MCF 10A (cell line): Measurements from ENCODE around the gene SARDH. TPM values are rescaled to one million over a fixed set of nuclear protein-coding genes. Genes with fewer than 3 reads are reported as not detected.

Experiments
- BruUV-seq: library from RNA; stranded (reverse); fragments of 400-500 nt; replicated peaks from 2 replicates; lab custom pipeline; 2021; lab: Mats Ljungman, UMichigan
- CTCF ChIA-PET: fragments of 300-600 bp; sonication (Branson Sonifier 250); formaldehyde crosslinking; extraction: SDS; loops from one replicate; lab custom pipeline; 2021; ENCODE audit warnings: antibody characterized with exemption, inconsistent platforms; lab: Yijun Ruan, JAX
- POLR2A ChIA-PET: fragments of 300-600, 350-650 bp; sonication (Branson Sonifier 250); formaldehyde crosslinking; extraction: SDS; loops from one replicate; lab custom pipeline; 2020; ENCODE audit warnings: antibody characterized with exemption, inconsistent platforms; lab: Yijun Ruan, JAX
- DNase-seq: peaks from one replicate; pipeline ENCODE4 v3.0.0-alpha.2; 2018; ENCODE audit not compliant: unreplicated experiment
- H3K27ac Mint-ChIP-seq: one replicate; pipeline ENCODE4 v1.8.0; 2022; ENCODE audit warnings: mild to moderate bottlenecking, low read depth, mixed read lengths; ENCODE audit not compliant: unreplicated experiment
- H3K27me3 Mint-ChIP-seq: one replicate; pipeline ENCODE4 v1.8.0; 2022; ENCODE audit warnings: mixed read lengths; ENCODE audit not compliant: insufficient read depth, unreplicated experiment
- H3K36me3 Mint-ChIP-seq: one replicate; pipeline ENCODE4 v1.8.0; 2022; ENCODE audit warnings: mild to moderate bottlenecking, moderate library complexity, mixed read lengths; ENCODE audit not compliant: insufficient read depth, unreplicated experiment
- H3K4me1 Mint-ChIP-seq: one replicate; pipeline ENCODE4 v1.8.0; 2022; ENCODE audit warnings: mixed read lengths; ENCODE audit not compliant: insufficient read depth, unreplicated experiment
- H3K4me3 Mint-ChIP-seq: one replicate; pipeline ENCODE4 v1.8.0; 2022; ENCODE audit warnings: mild to moderate bottlenecking, moderate library complexity, mixed read lengths; ENCODE audit not compliant: unreplicated experiment
- H3K9me3 Mint-ChIP-seq: one replicate; pipeline ENCODE4 v1.8.0; 2022; ENCODE audit warnings: mixed read lengths; ENCODE audit not compliant: unreplicated experiment
- intact Hi-C: fragments of 100-400 bp; cut with micrococcal nuclease; formaldehyde crosslinking; loops from 2 replicates; pipeline ENCODE4 v1.14.1; 2022
- total RNA-seq: library from RNA; stranded (reverse); gene quantifications from 2 replicates; pipeline ENCODE4 v1.2.3, GENCODE V29; 2022
- TF ChIP-seq, protein P1 (sequence below): fragments of 200-600 bp; IDR thresholded peaks from one replicate; pipeline ENCODE4 v1.8.0; 2022; ENCODE audit warnings: antibody characterized with exemption, mild to moderate bottlenecking; ENCODE audit not compliant: unreplicated experiment

SARDH gene
- total RNA-seq, 1 experiment from 2014 or later: not detected

DNA sequence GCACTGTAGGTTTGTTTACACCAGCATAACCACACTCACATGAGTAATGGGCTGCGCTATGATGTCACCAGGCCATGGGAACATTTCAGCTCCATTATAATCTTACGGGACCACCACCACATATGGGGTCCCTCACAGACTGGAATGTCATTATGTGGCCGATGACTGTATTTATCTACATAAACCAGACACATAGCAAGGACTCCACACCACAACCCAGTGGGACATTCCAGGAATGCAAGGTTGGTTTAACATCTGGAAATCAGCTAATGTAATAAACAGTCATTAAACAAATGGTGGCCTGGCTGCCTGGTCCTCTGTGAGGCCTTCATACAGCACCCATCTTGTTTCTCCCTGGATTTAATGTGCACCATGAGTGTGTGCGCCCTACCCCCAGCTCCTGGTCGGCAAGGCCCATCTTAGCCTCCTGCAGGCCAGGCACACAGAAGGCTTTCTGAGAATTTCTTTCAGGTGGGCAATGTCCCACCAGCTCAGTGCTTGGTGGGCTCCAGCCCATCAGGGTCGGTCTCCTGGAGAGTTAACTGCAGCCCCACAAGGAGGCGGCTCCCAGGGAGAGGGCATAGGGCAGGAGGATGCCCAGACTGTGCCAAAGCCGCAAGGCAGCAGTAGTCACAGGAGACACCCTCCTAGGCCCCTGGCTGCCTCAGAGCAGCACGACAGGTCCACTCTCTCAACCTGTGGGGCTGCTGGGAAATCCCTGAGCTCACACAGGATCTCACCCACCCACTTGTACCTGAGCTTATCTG is 35.9 kb upstream of the SARDH start:
- Mint-ChIP-seq H3K4me1 (no peaks in the 10 kb centered on the region), H3K27me3 (no peaks in the 10 kb centered on the region), H3K27ac (no peak overlapping the region), H3K9me3 (no peaks in the 10 kb centered on the region), H3K4me3 (no peak overlapping the region), H3K36me3 (peaks cover 41% of the 10 kb centered on the region)
- BruUV-seq: no TSS peak
- intact Hi-C loops: no loop called here
- ChIA-PET CTCF (interaction anchor here (0.7 to 2.4 kb wide), 4 partner anchors 8 to 220 kb away, joined by 3 to 15 read pairs (median 8); no protein-coding TSS in a partner anchor), POLR2A (interaction anchor here (0.5 to 0.9 kb wide), 2 partner anchors 10 to 217 kb away, joined by 3 read pairs; no protein-coding TSS in a partner anchor)
- DNase-seq: no peak
- TF ChIP-seq, protein P1, sequence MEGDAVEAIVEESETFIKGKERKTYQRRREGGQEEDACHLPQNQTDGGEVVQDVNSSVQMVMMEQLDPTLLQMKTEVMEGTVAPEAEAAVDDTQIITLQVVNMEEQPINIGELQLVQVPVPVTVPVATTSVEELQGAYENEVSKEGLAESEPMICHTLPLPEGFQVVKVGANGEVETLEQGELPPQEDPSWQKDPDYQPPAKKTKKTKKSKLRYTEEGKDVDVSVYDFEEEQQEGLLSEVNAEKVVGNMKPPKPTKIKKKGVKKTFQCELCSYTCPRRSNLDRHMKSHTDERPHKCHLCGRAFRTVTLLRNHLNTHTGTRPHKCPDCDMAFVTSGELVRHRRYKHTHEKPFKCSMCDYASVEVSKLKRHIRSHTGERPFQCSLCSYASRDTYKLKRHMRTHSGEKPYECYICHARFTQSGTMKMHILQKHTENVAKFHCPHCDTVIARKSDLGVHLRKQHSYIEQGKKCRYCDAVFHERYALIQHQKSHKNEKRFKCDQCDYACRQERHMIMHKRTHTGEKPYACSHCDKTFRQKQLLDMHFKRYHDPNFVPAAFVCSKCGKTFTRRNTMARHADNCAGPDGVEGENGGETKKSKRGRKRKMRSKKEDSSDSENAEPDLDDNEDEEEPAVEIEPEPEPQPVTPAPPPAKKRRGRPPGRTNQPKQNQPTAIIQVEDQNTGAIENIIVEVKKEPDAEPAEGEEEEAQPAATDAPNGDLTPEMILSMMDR: no peak

DNA sequence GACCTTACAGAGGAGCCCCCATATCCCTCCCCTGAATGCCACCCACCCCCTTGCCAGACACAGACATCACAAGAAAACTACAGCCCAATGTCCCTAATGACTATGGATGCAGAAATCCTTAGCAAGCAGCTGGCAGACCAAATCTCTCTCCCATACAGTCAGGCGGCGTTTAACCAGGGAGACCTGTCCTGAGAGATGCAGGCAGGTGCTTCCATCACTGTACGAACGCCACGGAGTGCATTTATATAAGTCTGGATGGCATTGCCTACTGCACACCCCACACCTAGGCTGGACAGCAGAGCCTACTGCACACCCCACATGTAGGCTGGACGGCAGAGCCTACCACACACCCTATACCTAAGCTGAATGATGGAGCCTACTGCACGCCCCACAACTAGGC is 34.4 kb upstream of the SARDH start:
- intact Hi-C loops: no loop called here
- Mint-ChIP-seq H3K9me3 (no peaks in the 10 kb centered on the region), H3K4me3 (no peak overlapping the region), H3K27ac (no peak overlapping the region), H3K4me1 (no peaks in the 10 kb centered on the region), H3K27me3 (no peaks in the 10 kb centered on the region), H3K36me3 (peaks cover 46% of the 10 kb centered on the region)
- TF ChIP-seq, protein P1: no peak
- ChIA-PET POLR2A (no interaction called here), CTCF (interaction anchor here (2.0 to 2.4 kb wide), 2 partner anchors 9 to 221 kb away, joined by 12 to 15 read pairs; no protein-coding TSS in a partner anchor)
- BruUV-seq: no TSS peak
- no peak for DNase-seq

DNA sequence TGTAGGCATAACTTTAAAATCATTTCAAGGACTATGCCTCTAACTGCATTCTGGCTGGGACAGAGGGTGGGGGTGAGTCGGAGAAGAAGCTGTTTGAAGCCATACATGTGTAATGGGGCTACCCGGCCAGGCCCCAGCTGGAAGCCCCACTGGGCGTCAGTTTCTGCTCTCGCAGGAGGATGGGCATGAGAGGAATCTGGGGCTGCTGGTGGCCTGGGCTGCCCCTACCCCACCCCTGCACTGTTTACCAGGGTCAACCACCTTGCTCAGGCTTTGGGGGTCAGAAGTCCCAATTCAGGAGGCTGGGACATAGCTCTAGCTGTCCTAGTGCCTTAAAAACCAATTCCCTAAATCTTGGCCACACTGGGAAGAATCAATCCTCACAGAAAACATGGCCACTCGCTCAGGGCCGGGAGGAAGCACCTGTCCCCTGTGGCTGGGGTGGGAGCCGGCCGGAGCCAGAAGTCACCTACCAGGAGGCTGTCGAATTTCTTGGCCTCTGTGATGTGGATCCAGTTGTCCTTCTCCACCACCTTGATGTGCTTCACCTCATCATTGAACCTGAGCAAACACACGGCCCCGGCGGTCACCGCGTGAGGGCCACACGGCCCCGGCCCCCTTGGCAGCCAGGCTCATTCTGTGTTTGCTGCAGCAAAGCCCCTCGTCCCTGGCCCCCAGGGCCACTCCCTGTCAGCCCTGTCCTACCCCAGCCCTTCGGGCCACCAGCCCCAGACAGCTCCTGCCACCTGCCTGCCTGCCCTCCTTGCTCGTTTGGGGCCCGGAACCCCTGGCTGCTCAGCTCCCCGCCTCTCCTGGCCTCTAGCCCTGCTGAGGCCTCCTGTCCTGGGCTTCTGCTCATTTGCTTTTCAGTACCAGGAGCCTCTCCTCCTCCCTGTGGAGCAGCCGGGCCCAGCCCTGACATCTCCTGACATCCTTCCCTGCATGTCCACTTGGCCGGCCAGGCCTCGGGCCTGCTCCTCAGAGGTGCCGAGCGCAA is 33.6 kb upstream of the SARDH start:
- TF ChIP-seq, protein P1: no peak
- H3K27ac Mint-ChIP-seq: no peak overlapping the region
- intact Hi-C loops: no loop called here
- H3K4me3 Mint-ChIP-seq: no peak overlapping the region
- peaks cover 3% of the 10 kb centered on the region for H3K9me3 Mint-ChIP-seq
- no TSS peak for BruUV-seq
- H3K4me1 Mint-ChIP-seq: no peaks in the 10 kb centered on the region
- CTCF ChIA-PET: interaction anchor here (0.6 to 2.0 kb wide), 4 partner anchors 9 to 48 kb away, joined by 3 to 12 read pairs (median 4); no protein-coding TSS in a partner anchor
- H3K36me3 Mint-ChIP-seq: peaks cover 46% of the 10 kb centered on the region
- DNase-seq: no peak
- H3K27me3 Mint-ChIP-seq: no peaks in the 10 kb centered on the region
- POLR2A ChIA-PET: no interaction called here
